Keratinocyte (primary cell): ENCODE measurements around the gene CDIPT. TPM values are rescaled to one million over a fixed set of nuclear protein-coding genes. Genes with fewer than 3 reads are reported as not detected.

Experiments used
- DNase-seq: peaks from one replicate; pipeline ENCODE4 v3.0.0-alpha.2; 2011; ENCODE audit warnings: low read depth, missing footprints, low spot score
- FAIRE-seq: peaks from 2 replicates; lab custom pipeline; 2011; peaks lifted over from hg19 to GRCh38; lab: Jason Lieb, UNC
- H2AFZ ChIP-seq: 2 replicates; pipeline ENCODE4 v1.6.0; 2012; ENCODE audit warnings: low read length, control low read depth, inconsistent platforms; ENCODE audit not compliant: control insufficient read depth
- H3K27ac ChIP-seq: 2 replicates; pipeline ENCODE4 v1.5.1; 2011; ENCODE audit warnings: low read length; ENCODE audit not compliant: control insufficient read depth, insufficient read depth
- H3K27me3 ChIP-seq: 3 replicates; pipeline ENCODE4 v1.6.0; 2011; ENCODE audit warnings: low read length; ENCODE audit not compliant: control insufficient read depth, insufficient read depth; ENCODE audit errors: extremely low read depth
- H3K36me3 ChIP-seq, 2 experiments: 2 replicates in 1 of 2; 3 replicates in 1 of 2; pipeline ENCODE4 v1.5.1; 2011; ENCODE audit warnings: low read length in 2 of 2, mild to moderate bottlenecking in 1 of 2; ENCODE audit not compliant: control insufficient read depth in 2 of 2, insufficient read depth in 2 of 2; ENCODE audit errors: extremely low read depth in 1 of 2
- H3K4me1 ChIP-seq: 3 replicates; pipeline ENCODE4 v1.5.1; 2011; ENCODE audit warnings: low read length; ENCODE audit not compliant: control insufficient read depth, insufficient read depth; ENCODE audit errors: extremely low read depth
- H3K4me2 ChIP-seq: 3 replicates; pipeline ENCODE4 v1.6.0; 2011; ENCODE audit warnings: low read depth, low read length; ENCODE audit not compliant: control insufficient read depth, insufficient read depth; ENCODE audit errors: extremely low read depth
- H3K4me3 ChIP-seq, 3 experiments: fragments of 200-600 bp in 1 of 3; sonication (generic) in 1 of 3; 2 replicates in 2 of 3; 3 replicates in 1 of 3; pipeline ENCODE4 v1.5.1; 2011 to 2016; ENCODE audit warnings: low read length in 3 of 3, mild to moderate bottlenecking in 3 of 3, control low read depth in 2 of 3, inconsistent platforms in 1 of 3, low read depth in 1 of 3, mixed read lengths in 1 of 3, mixed run types in 1 of 3, moderate library complexity in 1 of 3; ENCODE audit not compliant: control insufficient read depth in 2 of 3, insufficient read depth in 2 of 3; ENCODE audit errors: extremely low read depth in 1 of 3
- H3K79me2 ChIP-seq: 2 replicates; pipeline ENCODE4 v1.6.0; 2012; ENCODE audit warnings: low read length; ENCODE audit not compliant: control insufficient read depth, insufficient read depth
- H3K9ac ChIP-seq: 3 replicates; pipeline ENCODE4 v1.6.0; 2011; ENCODE audit warnings: low read length; ENCODE audit not compliant: control insufficient read depth, insufficient read depth; ENCODE audit errors: extremely low read depth
- H3K9me1 ChIP-seq: 3 replicates; pipeline ENCODE4 v1.6.0; 2011; ENCODE audit warnings: low read length; ENCODE audit not compliant: control insufficient read depth, insufficient read depth; ENCODE audit errors: extremely low read depth
- H3K9me3 ChIP-seq: 2 replicates; pipeline ENCODE4 v1.5.1; 2012; ENCODE audit warnings: low read depth, low read length; ENCODE audit not compliant: control insufficient read depth
- H4K20me1 ChIP-seq: 3 replicates; pipeline ENCODE4 v1.6.0; 2011; ENCODE audit warnings: low read length; ENCODE audit not compliant: control insufficient read depth, insufficient read depth; ENCODE audit errors: extremely low read depth
- CTCF ChIP-seq, 3 experiments: IDR thresholded peaks in 1 of 3; conservative IDR thresholded peaks in 1 of 3; optimal IDR thresholded peaks in 1 of 3; 2 replicates in 2 of 3; 3 replicates in 1 of 3; pipeline versions ENCODE3 to v1.5.1; 2011; ENCODE audit warnings: low read length in 3 of 3, mild to moderate bottlenecking in 3 of 3, moderate library complexity in 2 of 3, control low read depth in 1 of 3, inconsistent platforms in 1 of 3; ENCODE audit not compliant: insufficient read depth in 2 of 3; ENCODE audit errors: extremely low read depth in 1 of 3
- EZH2 ChIP-seq: IDR thresholded peaks from one replicate; pipeline ENCODE4 v1.6.1; 2012; ENCODE audit warnings: inconsistent platforms, mild to moderate bottlenecking, low read length, moderate library complexity
- dilution Hi-C: fragments of 300-500 bp; cut with MboI; formaldehyde crosslinking; loops from one replicate; pipeline ENCODE4 v1.7.0; 2020; ENCODE audit warnings: low sequenced_read_pairs; ENCODE audit not compliant: extremely low pct_ligation_motif_present
- polyA plus RNA-seq, 5 experiments: library from polyadenylated mRNA; depleted of rRNA in 3 of 5; stranded (reverse) in 3 of 5; stranded (forward) in 1 of 5; unstranded in 1 of 5; fragments of >200 nt; gene quantifications; 1 replicate in 1 of 5; 2 replicates in 3 of 5; 3 replicates in 1 of 5; pipeline versions ENCODE4 v1.2.1 to v1.2.3, GENCODE V29; 2011 to 2012; ENCODE audit warnings: missing spikeins in 2 of 5, low read depth in 1 of 5, low replicate concordance in 1 of 5

The CDIPT gene
- polyA plus RNA-seq, 1 donor (not counting 4 experiments of a cell fraction or from before 2014, with no cell fraction given) = 49.5 TPM

GRCh38 chr16:29845656-29846055 lies 17.4 kb downstream of the CDIPT start:
- Histone ChIP-seq H3K9me3 (no peaks in the 10 kb centered on the region), H3K79me2 (no peaks in the 10 kb centered on the region), H2AFZ (no peak overlapping the region), H3K4me1 (no peaks in the 10 kb centered on the region), H3K9ac (no peak overlapping the region), H3K36me3 (peaks cover 26 to 41% of the 10 kb centered on the region in 2 experiments), H3K27me3 (no peaks in the 10 kb centered on the region), H3K4me2 (no peak overlapping the region), H3K9me1 (no peaks in the 10 kb centered on the region), H4K20me1 (no peaks in the 10 kb centered on the region), H3K4me3 (no peak overlapping the region), H3K27ac (no peak overlapping the region)
- FAIRE-seq (no peak), DNase-seq (no peak)
- dilution Hi-C loops = no loop called here
- TF ChIP-seq EZH2 = no peak

GRCh38 chr16:29844575-29845331 lies 18.3 kb downstream of the CDIPT start:
- Histone ChIP-seq H3K79me2 (no peaks in the 10 kb centered on the region), H3K36me3 (peaks cover 28 to 48% of the 10 kb centered on the region in 2 experiments), H3K9me3 (no peaks in the 10 kb centered on the region), H3K4me2 (no peak overlapping the region), H3K27ac (no peak overlapping the region), H3K27me3 (no peaks in the 10 kb centered on the region), H2AFZ (no peak overlapping the region), H3K9me1 (no peaks in the 10 kb centered on the region), H3K4me3 (no peak overlapping the region), H3K4me1 (no peaks in the 10 kb centered on the region), H4K20me1 (no peaks in the 10 kb centered on the region), H3K9ac (no peak overlapping the region)
- dilution Hi-C loops = no loop called here
- DNase-seq (no peak), FAIRE-seq (no peak)
- TF ChIP-seq CTCF (optimal IDR thresholded peaks at IDR 0.05 in 1 of 3, IDR thresholded peaks at IDR 0.05 in 1 of 3, conservative IDR thresholded peaks at IDR 0.05 in 1 of 3; ENCODE audit: extremely low read depth in 1 of 3, insufficient read depth in 2 of 3, low read length in 3 of 3) (no peak), EZH2 (no peak)
